SK-N-SH treated with all-trans-retinoic acid at 6 μM for 48 hours (cell line): Measurements from ENCODE around the gene ARHGEF38.

Experiments used
- ATAC-seq: fragments of 200-7000 bp; cut with Tn5 transposase; 3 replicates; pipeline ENCODE4 v1.9.1; 2020; ENCODE audit warnings: mild to moderate bottlenecking, moderate library complexity
- ARNTL ChIP-seq: fragments of 450-650 bp; formaldehyde crosslinking; IDR thresholded peaks from 2 replicates; pipeline ENCODE4 v1.5.0; 2020; ENCODE audit warnings: low read depth, mild to moderate bottlenecking, moderate library complexity, borderline replicate concordance
- BACH2 ChIP-seq: fragments of 250-450 bp; sonication (Bioruptor Pico); IDR thresholded peaks from 2 replicates; pipeline ENCODE4 v1.9.0; 2021; ENCODE audit warnings: mild to moderate bottlenecking, borderline replicate concordance
- CREB5 ChIP-seq: fragments of 250-450 bp; sonication (Bioruptor Pico); IDR thresholded peaks from 2 replicates; pipeline ENCODE4 v1.5.1; 2020; ENCODE audit warnings: low read depth, mild to moderate bottlenecking, moderate library complexity
- CSDC2 ChIP-seq: fragments of 250-450 bp; sonication (Bioruptor Pico); IDR thresholded peaks from 2 replicates; pipeline ENCODE4 v1.5.0; 2020; ENCODE audit warnings: mild to moderate bottlenecking, moderate library complexity
- ESRRG ChIP-seq: fragments of 250-450 bp; sonication (Bioruptor Pico); IDR thresholded peaks from 2 replicates; pipeline ENCODE4 v1.6.1; 2021; ENCODE audit warnings: mild to moderate bottlenecking
- GLIS3 ChIP-seq: fragments of 250-450 bp; sonication (Bioruptor Pico); IDR thresholded peaks from 2 replicates; pipeline ENCODE4 v1.5.0; 2020; ENCODE audit warnings: mild to moderate bottlenecking, moderate library complexity
- ISL1 ChIP-seq: fragments of 250-450 bp; sonication (Bioruptor Pico); IDR thresholded peaks from 2 replicates; pipeline ENCODE4 v2.1.2; 2022; ENCODE audit warnings: mild to moderate bottlenecking, moderate library complexity
- PATZ1 ChIP-seq: fragments of 250-450 bp; sonication (Bioruptor Pico); IDR thresholded peaks from 2 replicates; pipeline ENCODE4 v1.8.0; 2020; ENCODE audit warnings: mild to moderate bottlenecking, moderate library complexity, borderline replicate concordance
- PPARA ChIP-seq: fragments of 250-450 bp; sonication (Bioruptor Pico); IDR thresholded peaks from 2 replicates; pipeline ENCODE4 v1.5.0; 2020; ENCODE audit warnings: mild to moderate bottlenecking, borderline replicate concordance
- SNAI2 ChIP-seq: fragments of 250-450 bp; sonication (Bioruptor Pico); IDR thresholded peaks from 2 replicates; pipeline ENCODE4 v1.5.0; 2020; ENCODE audit warnings: mild to moderate bottlenecking, moderate library complexity
- TCF4 ChIP-seq: fragments of 250-450 bp; sonication (Bioruptor Pico); IDR thresholded peaks from 2 replicates; pipeline ENCODE4 v1.8.0; 2021; ENCODE audit warnings: mild to moderate bottlenecking, moderate library complexity, borderline replicate concordance
- TOX ChIP-seq: fragments of 250-450 bp; sonication (Bioruptor Pico); IDR thresholded peaks from 2 replicates; pipeline ENCODE4 v1.8.0; 2021; ENCODE audit warnings: mild to moderate bottlenecking, moderate library complexity, borderline replicate concordance
- TSHZ2 ChIP-seq: fragments of 250-450 bp; sonication (Bioruptor Pico); IDR thresholded peaks from 2 replicates; pipeline ENCODE4 v1.5.0; 2020; ENCODE audit warnings: mild to moderate bottlenecking, moderate library complexity
- ZC3H10 ChIP-seq: fragments of 250-450 bp; sonication (Bioruptor Pico); IDR thresholded peaks from 2 replicates; pipeline ENCODE4 v1.5.1; 2021; ENCODE audit warnings: mild to moderate bottlenecking, moderate library complexity
- ZFP30 ChIP-seq: fragments of 450-650 bp; formaldehyde crosslinking; IDR thresholded peaks from 2 replicates; pipeline ENCODE4 v1.5.0; 2022; ENCODE audit warnings: mild to moderate bottlenecking, moderate library complexity
- ZNF565 ChIP-seq: fragments of 450-650 bp; formaldehyde crosslinking; conservative IDR thresholded peaks from 2 replicates; pipeline ENCODE4 v1.5.0; 2020; ENCODE audit warnings: low read depth, mild to moderate bottlenecking, moderate library complexity
- ZNF70 ChIP-seq: fragments of 450-650 bp; formaldehyde crosslinking; IDR thresholded peaks from 2 replicates; pipeline ENCODE4 v1.5.0; 2020; ENCODE audit warnings: mild to moderate bottlenecking, moderate library complexity
- ZNF8 ChIP-seq: fragments of 450-650 bp; formaldehyde crosslinking; IDR thresholded peaks from 2 replicates; pipeline ENCODE4 v1.5.0; 2020; ENCODE audit warnings: mild to moderate bottlenecking, moderate library complexity
- TF ChIP-seq, protein P1 (sequence below): fragments of 250-450 bp; sonication (Bioruptor Pico); IDR thresholded peaks from 2 replicates; pipeline ENCODE4 v1.8.0; 2021; ENCODE audit warnings: low read depth, mild to moderate bottlenecking, moderate library complexity, borderline replicate concordance

The ARHGEF38 gene

DNA sequence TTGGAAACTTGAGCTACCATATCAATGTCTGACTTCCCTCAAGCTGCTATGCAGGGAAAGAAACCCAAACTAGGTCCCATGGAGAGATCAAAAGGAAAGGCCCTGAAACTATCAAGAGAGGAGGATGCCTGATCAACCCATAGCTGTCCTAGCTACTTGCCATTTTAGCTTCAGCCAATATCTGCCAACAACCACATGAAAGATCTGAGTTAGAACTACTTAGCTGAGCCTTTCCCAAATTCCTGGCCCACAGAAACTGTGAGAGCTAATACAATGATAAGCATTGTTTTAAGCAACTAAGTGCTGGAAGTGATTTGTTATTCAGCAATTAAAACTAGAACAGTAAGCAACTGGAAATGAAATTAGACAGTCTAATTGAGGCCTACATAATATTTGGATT, 6.3 kb upstream of the ARHGEF38 start:
- TF ChIP-seq ZNF8 (no peak), ARNTL (CRISPR knock-in tag) (no peak), CREB5 (CRISPR knock-in tag) (no peak), TSHZ2 (CRISPR knock-in tag) (no peak), TOX (no peak), ESRRG (CRISPR knock-in tag) (no peak), CSDC2 (CRISPR knock-in tag) (no peak), GLIS3 (no peak), PPARA (no peak), BACH2 (no peak), ZNF565 (CRISPR knock-in tag) (no peak), TCF4 (no peak)
- TF ChIP-seq, all 23 proteins: peak for 0
- ATAC-seq, result no peak

- no peak for ATAC-seq
These were observed 4.7 kb upstream of the ARHGEF38 start for GRCh38 chr4:105547769-105548168.

DNA sequence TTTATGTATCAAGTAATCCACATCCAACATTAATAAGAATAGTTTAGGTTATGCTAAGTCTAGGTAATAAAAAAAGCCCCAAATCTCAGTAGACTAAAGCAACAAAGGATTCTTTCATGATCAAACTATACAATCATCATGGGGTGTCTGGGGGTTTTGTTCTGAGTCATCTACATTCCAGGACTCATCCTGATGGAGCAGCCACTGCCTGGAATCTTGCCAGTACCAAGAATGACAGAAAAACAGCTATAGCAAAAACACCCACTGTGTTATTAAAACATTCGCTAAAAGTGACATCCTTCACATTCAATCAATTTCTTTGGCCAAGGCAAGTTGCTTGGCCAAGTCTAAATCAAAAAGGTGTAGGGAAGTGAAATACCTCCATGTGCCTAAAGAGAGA, 3.9 kb upstream of the ARHGEF38 start:
- ATAC-seq, result peak; percentile 23; the same call in 2 of the 3 replicates
- no peak for TF ChIP-seq PPARA
- TF ChIP-seq PATZ1 (CRISPR knock-in tag), result peak; percentile 61; the same call in 1 of the 2 replicates

More at GRCh38 chr4:105547769-105548168, 4.7 kb upstream of the ARHGEF38 start:
- no peak for TF ChIP-seq ARNTL (CRISPR knock-in tag)
- TF ChIP-seq CREB5 (CRISPR knock-in tag), result peak; percentile 51; the same call in 1 of the 2 replicates
- TF ChIP-seq, protein P1, sequence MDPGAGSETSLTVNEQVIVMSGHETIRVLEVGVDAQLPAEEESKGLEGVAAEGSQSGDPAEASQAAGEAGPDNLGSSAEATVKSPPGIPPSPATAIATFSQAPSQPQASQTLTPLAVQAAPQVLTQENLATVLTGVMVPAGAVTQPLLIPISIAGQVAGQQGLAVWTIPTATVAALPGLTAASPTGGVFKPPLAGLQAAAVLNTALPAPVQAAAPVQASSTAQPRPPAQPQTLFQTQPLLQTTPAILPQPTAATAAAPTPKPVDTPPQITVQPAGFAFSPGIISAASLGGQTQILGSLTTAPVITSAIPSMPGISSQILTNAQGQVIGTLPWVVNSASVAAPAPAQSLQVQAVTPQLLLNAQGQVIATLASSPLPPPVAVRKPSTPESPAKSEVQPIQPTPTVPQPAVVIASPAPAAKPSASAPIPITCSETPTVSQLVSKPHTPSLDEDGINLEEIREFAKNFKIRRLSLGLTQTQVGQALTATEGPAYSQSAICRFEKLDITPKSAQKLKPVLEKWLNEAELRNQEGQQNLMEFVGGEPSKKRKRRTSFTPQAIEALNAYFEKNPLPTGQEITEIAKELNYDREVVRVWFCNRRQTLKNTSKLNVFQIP (CRISPR knock-in tag), result no peak
- no peak for TF ChIP-seq SNAI2 (CRISPR knock-in tag)
- TF ChIP-seq TOX, result no peak
- TF ChIP-seq ZC3H10, result no peak
- no peak for TF ChIP-seq ZNF70
- no peak for TF ChIP-seq PATZ1 (CRISPR knock-in tag)
- no peak for TF ChIP-seq CSDC2 (CRISPR knock-in tag)
- TF ChIP-seq ZFP30 (CRISPR knock-in tag), result no peak
- no peak for TF ChIP-seq PPARA
- TF ChIP-seq TCF4, result no peak
- no peak for TF ChIP-seq GLIS3
- TF ChIP-seq ISL1 (CRISPR knock-in tag), result peak; percentile 93
